Dedifferentiated amniotic fluid mesenchymal stem cell (primary cell): ENCODE results near the gene CTAGE9.
A peak's percentile ranks its signal among the peaks of the same experiment; 100 is the strongest.
"Not testable (repeated sequence)": the region's sequence is repeated elsewhere in the genome, so short reads cannot be mapped to it uniquely, and the experiment has no call there.

ENCODE experiments used
- DNase-seq: peaks from one replicate; pipeline ENCODE4 v3.0.0-alpha.2; 2016; ENCODE audit errors: extremely low spot score

CTAGE9 gene, protein sequence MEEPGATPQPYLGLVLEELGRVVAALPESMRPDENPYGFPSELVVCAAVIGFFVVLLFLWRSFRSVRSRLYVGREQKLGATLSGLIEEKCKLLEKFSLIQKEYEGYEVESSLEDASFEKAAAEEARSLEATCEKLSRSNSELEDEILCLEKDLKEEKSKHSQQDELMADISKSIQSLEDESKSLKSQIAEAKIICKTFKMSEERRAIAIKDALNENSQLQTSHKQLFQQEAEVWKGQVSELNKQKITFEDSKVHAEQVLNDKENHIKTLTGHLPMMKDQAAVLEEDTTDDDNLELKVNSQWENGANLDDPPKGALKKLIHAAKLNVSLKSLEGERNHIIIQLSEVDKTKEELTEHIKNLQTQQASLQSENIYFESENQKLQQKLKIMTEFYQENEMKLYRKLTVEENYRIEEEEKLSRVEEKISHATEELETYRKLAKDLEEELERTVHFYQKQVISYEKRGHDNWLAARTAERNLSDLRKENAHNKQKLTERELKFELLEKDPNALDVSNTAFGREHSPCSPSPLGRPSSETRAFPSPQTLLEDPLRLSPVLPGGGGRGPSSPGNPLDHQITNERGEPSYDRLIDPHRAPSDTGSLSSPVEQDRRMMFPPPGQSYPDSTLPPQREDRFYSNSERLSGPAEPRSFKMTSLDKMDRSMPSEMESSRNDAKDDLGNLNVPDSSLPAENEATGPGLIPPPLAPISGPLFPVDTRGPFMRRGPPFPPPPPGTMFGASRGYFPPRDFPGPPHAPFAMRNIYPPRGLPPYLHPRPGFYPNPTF

GRCh38 chr6:131710917-131711316 is at the start of gene CTAGE9:
CTAGE9 (minus strand) TSS chr6:131711017; CDS start chr6:131711017, 0 bp downstream.
- DNase-seq: not testable (repeated sequence)

DNA sequence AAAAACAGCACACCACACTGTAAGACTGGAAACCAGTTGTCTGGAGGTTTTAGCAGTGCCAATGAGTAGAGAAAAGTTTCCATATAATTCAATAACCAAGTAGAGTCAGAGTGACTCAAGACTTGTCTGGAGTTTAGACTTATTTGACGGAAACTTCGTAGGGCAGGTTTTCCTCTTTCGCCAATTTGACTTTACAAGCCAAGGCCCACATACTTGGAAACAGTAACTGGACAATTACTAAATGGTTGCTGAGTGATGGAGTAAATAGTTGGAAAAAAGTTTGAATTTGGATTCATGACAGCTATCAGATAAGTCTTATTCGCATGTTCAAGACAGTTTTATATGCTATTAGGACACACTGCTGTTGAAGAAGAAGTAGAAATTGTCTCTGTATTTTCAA is 48.1 kb upstream of the CTAGE9 start:
- no peak for DNase-seq

DNA sequence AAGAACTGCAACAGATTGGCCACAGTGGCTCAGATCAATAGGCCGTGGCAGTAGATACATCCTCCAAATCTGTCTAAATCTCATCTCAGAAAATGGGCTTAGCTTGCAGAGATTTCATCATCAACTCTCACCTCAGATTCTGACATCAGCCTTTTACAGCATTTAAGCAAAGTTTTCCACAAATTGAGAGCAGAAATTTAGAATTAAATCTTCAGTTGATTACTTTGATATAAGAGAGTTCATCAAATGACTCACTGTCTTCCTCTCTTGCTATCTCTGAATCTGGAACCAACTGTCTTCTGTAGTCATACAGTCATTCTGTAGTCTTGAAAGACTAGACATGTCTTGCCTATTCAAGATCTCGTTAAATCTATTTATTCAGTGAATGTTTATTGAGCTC is 45.2 kb upstream of the CTAGE9 start:
- DNase-seq: no peak

GRCh38 chr6:131755597-131755996 is 44.8 kb upstream of the CTAGE9 start:
- peak; percentile 29 for DNase-seq

DNA sequence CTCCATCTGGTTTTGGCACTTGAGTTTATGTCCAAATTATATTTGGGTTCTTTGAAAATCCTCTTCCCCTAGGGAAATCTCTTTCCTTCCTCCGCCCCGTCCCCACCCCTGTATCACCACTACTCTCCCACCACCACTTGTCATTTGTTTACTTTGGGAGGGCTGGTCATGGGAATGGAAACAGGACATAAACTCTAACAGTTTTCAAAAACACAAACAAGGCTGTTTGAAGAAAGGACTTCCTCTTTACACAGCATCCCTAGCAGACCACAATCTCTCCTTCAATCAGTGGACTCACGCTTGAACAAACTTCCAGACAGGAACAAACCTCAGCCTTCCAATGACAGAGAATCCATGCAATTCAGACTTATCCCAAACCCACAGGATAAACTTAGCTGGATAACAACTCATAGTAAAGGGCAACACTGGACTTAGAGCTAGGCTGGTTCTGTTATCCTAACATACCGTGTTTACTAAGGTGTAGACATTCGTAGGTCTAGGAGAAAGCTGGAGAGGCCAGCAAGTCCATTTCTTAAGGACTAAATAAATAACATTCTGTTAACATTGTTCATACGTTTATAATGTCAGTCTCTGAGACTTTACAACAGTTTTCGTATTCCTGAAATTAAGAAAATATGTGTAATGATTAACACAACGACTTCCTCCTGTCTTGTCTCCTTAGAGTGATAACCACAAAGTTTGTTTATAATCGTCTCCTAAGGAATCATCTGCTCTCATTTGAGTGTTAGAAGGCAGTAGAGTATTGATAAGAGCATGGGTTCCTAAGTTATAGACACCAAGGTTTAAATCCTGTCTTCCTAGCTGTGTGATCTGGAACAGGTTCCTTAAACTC is 44.1 kb upstream of the CTAGE9 start:
- peak; percentile 23 for DNase-seq

DNA sequence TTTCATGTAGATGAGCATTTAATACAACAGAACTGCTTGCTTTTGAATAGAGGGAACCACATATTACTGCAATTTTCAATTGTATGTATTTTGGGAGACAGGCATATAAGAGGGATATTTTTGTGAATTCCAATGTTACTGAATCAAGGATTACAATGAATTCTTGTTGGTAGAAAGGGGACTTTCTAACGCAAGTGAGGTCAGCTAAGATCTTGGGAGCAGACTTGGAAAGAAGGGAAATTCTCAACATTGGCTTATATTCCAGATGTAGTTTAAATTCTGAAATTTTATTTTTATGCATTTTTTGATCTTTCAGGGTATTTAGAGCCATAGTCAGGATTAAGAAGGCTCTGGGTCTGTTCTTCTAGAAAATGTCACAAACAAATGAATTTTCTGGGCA is 43.3 kb upstream of the CTAGE9 start:
- DNase-seq: peak; percentile 63

DNA sequence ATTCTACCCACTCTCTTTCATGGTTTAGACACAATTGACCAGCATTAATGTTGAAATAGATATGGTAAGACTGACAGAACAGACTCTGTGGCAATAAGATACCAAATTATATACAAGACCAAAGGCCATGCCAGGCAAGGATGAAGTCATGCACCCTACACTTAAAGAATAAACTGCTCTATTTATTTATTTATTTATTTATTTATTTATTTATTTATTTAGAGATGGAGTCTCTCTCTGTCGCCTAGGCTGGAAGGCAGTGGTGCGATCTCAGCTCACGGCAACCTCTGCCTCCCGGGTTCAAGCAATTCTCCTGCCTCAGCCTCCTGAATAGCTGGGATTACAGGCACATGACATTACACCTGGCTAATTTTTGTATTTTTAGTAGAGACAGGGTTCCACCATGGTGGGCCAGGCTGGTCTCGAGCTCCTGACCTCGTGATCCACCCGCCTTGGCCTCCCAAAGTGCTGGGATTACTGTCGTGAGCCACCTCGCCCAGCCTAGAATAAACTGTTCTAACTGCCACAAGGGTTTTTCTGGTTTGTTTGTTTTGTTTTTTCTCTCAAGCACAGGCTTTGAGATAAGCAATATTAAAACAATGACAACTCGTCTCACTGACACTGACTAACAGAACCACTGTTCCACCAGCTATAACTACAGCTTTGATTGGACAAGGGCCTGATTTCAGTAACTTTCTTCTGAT is 40.3 kb upstream of the CTAGE9 start:
- not testable (repeated sequence) for DNase-seq

DNA sequence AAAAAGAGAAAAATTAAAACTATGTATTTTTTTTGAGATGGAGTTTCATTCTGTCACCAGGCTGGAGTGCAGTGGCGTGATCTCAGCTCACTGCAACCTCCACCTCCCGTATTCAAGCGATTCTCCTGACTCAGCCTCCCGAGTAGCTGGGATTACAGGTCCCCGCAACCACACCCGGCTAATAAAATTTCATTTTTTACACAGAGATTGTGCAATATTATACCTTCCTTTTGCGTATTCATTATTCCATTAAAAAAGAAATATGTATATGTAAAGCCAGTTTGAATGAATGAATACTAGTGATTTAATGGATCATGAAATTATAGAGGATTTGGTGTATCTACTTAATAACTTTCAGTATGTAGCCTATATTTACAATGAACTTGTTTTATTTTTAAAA is 38.2 kb upstream of the CTAGE9 start:
- no peak for DNase-seq

DNA sequence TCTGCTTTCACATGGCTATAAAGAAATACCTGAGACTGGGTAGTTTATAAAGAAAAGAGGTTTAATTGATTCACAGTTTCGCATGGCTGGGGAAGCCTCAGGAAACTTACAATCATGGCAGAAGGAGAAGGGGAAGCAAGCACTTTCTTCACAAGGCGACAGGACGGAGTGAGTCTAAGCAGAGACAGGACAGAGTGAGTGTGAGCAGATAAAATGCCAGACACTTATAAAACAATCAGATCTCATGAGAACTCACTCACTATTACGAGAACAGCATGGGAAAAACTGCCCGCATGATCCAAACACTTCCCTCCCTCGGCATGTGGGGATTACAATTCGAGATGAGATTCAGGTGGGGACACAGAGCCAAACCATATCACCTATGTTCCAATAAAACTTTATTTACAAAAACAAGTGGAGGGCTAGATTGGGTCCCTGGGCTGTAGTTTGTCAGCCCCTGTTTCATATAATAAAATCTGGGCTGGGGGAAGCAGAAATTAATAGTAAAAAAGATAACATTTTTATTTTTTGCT is 37.1 kb upstream of the CTAGE9 start:
- no peak for DNase-seq

DNA sequence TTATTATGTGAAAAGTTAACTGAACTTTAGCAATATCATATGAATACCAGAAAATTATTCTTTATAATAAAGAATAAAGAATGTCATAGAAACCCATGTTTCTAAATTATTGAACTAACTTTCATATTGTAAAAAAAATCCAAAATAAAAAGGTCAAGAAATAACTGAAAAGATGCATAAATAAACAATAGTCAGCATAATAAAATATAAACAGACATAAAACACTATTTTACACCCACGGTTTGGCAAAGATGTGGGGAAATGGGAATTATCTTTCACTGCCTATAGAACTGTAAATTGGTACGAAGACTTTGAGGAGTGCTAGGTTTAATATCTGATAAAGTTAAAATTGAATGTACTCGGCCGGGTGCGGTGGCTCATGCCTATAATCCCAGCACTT is 34.7 kb upstream of the CTAGE9 start:
- DNase-seq: no peak

- DNase-seq: no peak
These were observed 33.8 kb upstream of the CTAGE9 start for GRCh38 chr6:131744432-131745287.

DNA sequence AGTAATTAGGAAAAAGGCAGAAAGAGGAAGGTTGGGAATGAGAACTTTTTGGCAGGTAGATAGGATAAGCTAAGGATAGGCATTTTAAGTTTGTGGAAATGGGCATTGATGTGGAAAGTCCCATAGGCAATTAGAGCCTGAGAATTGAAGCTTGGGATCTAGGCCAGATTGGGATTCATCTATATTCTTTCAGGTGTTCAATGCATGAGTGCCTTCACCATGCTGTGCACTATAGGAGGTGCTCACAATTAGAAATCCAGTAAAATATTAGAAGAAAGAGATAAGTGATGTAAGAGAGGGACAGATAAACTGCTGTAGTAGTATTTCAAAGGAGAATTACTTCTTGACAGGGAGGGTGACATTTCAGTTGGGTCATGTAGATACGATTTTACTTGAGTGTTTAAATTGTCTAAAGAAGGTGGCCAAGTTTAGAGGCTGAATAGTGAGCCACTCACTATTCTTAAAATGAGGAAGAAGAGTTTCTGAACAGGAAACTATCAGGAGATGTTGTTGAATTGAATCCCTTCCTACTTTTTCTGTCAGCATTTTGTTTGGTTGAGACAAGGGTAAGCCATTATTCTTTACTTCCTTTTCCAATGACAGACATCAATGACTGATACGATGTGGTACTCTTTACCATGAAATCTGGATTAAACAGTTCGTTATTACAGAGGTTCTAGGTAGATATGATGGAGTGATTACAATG is 31.0 kb upstream of the CTAGE9 start:
- DNase-seq: no peak

DNA sequence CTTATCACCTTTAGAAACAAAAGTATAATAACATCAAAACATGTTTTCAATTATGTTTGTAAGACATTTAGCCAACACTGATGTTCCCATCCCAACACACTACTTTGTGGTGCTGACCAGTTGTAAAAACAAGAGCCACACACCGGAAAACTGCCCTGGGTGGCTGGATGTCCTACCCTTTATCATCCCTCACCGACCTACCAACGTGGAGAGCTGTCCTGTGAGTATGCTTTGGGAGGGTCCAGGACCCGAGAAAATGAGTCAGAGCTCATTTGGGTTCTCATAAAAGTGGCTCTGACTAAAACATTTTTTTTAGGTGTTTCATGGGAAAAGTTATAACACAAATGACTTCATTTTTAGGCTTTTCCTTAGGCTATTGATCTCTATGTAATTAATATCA is 29.3 kb upstream of the CTAGE9 start:
- no peak for DNase-seq

- DNase-seq: no peak
These were observed 28.3 kb upstream of the CTAGE9 start for GRCh38 chr6:131739136-131739535.

GRCh38 chr6:131736811-131737210 is 26.0 kb upstream of the CTAGE9 start:
- no peak for DNase-seq

DNA sequence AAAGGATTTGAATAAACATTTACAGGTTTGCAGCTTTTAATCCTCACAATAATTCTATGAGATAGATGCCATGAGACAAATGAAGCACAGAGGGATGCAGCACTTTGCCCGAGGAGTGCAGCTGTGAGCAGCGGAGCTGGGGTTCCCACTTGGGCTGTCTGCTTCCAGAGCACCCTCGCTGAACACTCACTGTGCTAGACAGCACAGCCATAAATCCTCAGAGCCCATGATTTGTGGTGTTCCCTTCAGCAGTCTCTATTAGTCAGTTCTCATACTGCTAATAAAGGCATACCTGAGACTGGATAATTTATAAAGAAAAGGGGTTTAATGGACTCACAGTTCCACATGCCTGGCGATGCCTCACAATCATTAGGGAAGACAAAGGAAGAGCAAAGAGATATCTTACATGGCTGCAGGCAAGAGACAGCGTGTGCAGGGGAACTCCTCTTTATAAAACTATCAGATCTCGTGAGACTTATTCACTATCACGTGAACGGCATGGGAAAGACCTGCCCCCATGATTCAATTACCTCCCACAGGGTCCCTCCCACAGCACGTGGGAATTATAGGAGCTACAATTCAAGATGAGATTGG is 25.3 kb upstream of the CTAGE9 start:
- DNase-seq: no peak

- peak; percentile 66 for DNase-seq
These were observed 22.7 kb upstream of the CTAGE9 start for GRCh38 chr6:131733376-131734016.

GRCh38 chr6:131731224-131731623 is 20.4 kb upstream of the CTAGE9 start:
- DNase-seq: no peak

- no peak for DNase-seq
These were observed 19.4 kb upstream of the CTAGE9 start for GRCh38 chr6:131730264-131730663.
